GM12801 (cell line): ENCODE results near the gene KRT74.

Experiments used
- TF ChIP-seq, protein P1 (sequence below): IDR thresholded peaks from one replicate; pipeline ENCODE4 v1.5.1; 2011; ENCODE audit warnings: control low read depth; ENCODE audit not compliant: insufficient read length; ENCODE audit errors: extremely low read depth

Gene KRT74

GRCh38 chr12:52521175-52521567 lies 52.5 kb downstream of the KRT74 start:
- TF ChIP-seq, protein P1, sequence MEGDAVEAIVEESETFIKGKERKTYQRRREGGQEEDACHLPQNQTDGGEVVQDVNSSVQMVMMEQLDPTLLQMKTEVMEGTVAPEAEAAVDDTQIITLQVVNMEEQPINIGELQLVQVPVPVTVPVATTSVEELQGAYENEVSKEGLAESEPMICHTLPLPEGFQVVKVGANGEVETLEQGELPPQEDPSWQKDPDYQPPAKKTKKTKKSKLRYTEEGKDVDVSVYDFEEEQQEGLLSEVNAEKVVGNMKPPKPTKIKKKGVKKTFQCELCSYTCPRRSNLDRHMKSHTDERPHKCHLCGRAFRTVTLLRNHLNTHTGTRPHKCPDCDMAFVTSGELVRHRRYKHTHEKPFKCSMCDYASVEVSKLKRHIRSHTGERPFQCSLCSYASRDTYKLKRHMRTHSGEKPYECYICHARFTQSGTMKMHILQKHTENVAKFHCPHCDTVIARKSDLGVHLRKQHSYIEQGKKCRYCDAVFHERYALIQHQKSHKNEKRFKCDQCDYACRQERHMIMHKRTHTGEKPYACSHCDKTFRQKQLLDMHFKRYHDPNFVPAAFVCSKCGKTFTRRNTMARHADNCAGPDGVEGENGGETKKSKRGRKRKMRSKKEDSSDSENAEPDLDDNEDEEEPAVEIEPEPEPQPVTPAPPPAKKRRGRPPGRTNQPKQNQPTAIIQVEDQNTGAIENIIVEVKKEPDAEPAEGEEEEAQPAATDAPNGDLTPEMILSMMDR, result no peak

DNA sequence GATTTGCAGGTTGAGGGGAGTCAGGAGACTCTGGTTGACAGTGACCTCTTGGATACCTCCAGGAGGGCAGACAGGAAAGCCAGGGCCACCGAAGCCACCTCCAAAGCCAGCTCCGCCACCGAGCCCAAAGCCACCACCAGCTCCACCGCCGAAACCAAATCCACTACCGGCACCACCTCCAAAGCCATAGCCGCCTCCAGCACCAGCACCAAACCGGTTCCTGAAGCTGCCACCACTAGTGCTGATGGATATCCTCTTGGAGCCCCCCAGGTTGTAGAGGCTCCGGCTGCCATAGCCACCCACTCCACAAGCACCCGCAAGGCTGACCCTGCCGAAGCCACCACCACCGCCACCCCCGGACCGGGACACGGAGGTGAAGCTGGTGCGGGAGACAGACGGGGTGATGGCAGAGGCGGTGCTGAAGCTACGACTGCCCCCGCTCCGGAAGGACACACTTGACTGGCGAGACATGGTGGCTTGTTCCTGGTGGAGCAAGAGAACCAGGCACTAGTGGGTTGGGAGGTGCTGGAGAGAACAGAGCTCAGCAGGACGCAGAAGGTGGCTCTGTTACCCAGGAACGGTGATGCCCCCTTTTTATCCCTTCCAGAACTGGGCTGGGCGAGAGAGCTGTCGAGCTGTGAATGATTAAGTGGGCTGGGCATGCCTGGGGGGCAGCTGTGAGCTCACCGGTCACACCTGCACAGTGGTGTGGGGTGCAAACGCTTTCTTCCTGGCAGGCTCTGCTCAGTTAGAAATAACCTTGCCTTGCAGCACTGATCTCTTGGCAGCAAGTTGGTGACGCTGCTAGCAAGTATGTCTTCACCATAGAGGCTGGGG lies 53.6 kb downstream of the KRT74 start, which contains the start of gene KRT5:
TSS of gene KRT5 (minus strand) at position 569 of the 837 bp plus-strand sequence. CDS start at position 471, 98 bp downstream.
- TF ChIP-seq, protein P1, result no peak

DNA sequence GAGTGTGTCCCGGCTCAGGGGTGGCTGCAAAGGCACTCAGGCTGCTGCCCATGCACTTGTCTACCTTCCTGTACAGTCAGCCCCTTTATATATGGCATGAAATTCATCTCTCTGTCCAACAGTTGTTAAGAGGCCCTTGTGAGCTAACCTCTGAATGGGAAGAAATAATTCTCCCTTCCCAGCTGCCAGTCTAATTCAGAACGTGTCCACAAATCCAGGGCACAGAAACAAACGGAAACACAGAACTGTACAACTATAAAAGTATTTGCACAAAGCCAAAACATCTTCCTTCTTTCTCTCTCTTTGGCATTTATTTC lies 54.3 kb downstream of the KRT74 start:
- TF ChIP-seq, protein P1, result no peak

GRCh38 chr12:52518574-52519386 lies 54.9 kb downstream of the KRT74 start:
- TF ChIP-seq, protein P1, result no peak

DNA sequence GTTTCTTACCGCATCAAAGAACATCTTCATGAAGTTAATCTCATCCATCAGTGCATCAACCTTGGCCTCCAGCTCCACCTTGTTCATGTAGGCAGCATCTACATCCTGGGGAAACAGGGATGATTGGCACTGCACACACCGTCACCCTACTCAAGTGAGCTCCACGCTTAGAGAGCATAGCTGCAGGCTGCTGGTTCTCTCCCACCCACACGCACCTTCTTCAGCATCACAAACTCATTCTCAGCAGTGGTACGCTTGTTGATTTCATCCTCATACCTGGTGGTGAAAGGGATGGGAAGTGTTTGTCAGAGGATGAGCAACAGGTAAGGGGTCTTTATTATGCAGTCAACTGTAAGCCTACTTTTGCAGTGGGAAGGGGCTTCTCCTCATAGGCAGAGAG lies 55.8 kb downstream of the KRT74 start:
- TF ChIP-seq, protein P1, result no peak

GRCh38 chr12:52517005-52517835 lies 56.4 kb downstream of the KRT74 start:
- TF ChIP-seq, protein P1, result no peak
